Stimulated activated CD4-positive, alpha-beta T cell treated with anti-CD3 and anti-CD28 coated beads, TNF-alpha, amount 100 ng/mL, for 4 hours (primary cell): Measurements from ENCODE around the gene FGFR2.

Experiments
- DNase-seq, 3 experiments: peaks; one replicate each; pipeline ENCODE4 v3.0.0-alpha.2; 2020; ENCODE audit warnings: low read depth in 3 of 3

FGFR2 gene

GRCh38 chr10:121598263-121599249 is at the start of gene FGFR2:
FGFR2 (minus strand) TSS chr10:121598444; CDS start chr10:121593817, 4,627 bp downstream.
- no peak for DNase-seq

DNA sequence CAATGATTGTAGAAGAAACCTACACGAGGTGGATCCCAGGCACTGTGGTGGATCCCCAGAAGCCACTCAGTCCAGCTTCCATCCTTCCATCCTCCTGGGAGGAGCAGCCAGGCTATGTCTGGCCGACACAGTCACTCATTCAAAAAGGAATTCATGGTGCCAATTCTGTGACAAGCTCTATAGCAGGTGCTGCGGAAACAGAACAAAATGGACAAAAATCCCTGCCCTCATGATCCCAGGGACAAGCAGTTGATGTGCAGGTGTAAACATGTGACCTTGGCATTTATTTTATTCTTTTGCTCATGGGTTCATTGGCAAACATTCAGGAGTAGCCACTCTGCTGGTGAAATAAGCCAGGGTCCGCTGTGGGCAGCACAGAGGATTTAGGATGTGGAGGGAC is 49.2 kb upstream of the FGFR2 start:
- no peak for DNase-seq

GRCh38 chr10:121645696-121646095 is 47.5 kb upstream of the FGFR2 start:
- DNase-seq: no peak

DNA sequence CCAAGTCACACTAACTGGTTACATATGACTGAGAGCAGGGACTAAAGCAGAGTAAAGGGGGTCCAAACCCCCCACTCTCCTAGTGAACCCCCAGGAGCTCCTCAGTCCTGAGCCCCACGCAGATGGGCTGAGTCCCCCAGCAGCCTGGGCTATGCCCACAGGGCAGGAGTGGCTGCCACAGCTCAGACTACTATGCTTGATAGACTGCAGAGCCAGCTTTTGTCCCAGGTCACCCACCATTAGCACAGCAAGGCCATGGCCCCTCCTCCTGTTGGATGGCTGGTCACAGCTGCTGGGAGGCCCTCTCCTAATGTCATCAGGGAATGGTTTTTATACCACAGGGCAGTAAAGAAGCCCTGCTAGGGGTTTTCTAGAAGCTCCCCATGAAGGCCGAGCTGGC is 46.3 kb upstream of the FGFR2 start:
- DNase-seq: no peak

- no peak for DNase-seq
These were observed 42.0 kb upstream of the FGFR2 start for GRCh38 chr10:121640266-121640665.

GRCh38 chr10:121639416-121639815 is 41.2 kb upstream of the FGFR2 start:
- DNase-seq: no peak

DNA sequence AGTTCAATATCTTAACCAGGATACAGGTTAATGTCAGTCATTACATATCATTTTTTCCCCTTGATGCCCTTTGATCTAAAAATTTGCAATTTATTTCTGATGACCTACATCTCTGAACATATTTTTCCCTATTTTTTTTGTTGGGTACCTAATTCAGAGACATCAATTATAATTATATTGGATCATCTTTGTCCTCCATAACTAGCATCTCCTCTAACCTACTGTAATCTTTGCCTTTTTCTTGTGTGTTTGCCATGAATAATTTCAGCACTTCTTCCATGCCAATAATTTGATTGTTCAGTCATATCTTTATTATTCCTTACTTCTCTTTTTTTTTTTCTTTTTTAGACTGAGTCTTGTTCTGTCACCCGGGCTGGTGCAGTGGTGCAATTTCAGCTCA is 39.2 kb upstream of the FGFR2 start:
- no peak for DNase-seq

DNA sequence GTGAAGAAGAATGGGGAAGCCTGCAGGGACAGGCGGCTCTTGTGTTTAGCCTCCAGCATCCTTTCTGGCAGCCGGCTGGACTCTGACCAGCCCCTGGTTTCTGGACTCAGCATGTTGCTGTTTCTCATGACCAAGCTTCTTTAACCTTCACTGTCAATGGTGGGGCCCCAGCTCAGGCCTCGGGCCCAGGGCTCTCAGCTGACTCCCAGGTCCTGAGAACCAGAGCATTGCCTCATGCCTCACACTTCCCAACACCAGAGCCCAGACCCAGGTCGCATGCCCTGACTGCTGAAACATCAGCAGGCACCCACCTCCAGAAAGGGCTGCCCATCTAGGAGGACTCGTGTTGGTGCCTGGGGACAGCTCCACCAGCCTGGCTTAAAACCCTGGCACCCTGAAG is 34.8 kb upstream of the FGFR2 start:
- no peak for DNase-seq

GRCh38 chr10:121631365-121632029 is 33.3 kb upstream of the FGFR2 start:
- no peak for DNase-seq

DNA sequence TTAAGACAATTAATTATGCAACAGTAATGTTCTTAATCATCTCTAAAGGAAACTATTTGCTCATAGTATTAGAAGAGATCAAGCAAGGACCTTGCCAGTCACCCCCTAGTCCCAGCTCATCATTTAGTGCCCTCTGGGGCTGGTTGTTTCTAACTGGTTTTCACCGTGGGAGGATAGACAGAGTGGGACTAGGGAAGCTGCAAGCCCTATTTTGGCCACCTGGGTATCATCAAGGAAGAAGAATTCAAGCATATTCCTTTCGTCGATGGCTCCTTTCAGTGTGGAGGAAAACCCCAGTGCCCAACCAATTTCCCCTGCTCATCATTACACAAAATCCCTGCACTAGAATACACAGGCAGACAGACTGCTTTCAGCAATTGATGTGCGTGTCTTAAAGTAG is 30.6 kb upstream of the FGFR2 start:
- DNase-seq: no peak

- DNase-seq: no peak
These were observed 29.8 kb upstream of the FGFR2 start for GRCh38 chr10:121627876-121628581.

DNA sequence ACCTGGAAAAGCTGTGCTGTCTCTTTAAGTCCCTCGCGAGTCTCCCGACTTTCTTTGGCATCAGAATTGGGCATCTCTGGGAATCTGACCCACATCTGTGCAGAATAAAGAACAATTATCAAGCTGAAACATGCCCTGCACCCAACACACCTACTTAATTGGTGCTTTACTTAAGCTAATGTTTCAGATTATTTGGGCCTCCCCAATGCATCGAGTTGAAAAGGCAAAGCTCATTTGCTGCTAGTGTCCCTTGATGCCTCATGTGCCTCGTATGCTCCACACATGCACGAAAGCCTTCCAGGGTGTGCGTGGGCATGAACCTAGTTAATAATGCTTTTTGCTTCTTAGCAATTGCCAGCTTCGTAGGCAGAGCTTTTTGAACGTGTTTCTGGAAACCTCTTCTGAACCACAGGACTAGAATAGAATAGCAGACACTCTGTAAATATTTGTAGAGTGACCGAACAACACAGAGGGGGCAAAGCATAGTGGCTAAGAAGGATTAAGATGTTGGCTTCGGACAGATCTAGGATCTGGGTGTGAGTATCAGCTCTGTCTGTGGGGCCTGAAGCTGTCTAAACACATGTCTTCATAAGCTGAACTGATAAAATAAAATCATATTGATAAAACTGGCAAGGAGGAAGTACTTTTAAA is 26.7 kb upstream of the FGFR2 start:
- DNase-seq: no peak

DNA sequence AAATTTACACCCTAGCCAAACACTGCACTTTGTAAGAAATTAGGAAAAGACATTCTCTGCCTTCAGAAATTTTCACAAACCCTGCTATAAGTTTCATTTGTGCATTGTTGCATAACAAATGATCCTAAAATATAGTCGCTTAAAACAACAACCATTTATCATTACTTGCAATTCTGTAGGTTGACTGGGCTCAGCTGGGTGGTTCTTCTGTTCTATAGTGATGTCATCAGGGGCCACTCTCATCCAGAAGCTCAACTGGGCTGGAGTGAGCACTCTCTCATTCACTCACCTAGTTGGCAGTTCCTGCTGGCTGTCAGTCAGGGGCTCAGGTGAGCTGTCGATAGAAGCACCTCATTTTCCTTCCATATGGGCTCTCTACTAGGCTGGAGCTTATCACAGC is 20.7 kb upstream of the FGFR2 start:
- DNase-seq: no peak

- DNase-seq: no peak
These were observed 18.9 kb upstream of the FGFR2 start for GRCh38 chr10:121617176-121617575.

DNA sequence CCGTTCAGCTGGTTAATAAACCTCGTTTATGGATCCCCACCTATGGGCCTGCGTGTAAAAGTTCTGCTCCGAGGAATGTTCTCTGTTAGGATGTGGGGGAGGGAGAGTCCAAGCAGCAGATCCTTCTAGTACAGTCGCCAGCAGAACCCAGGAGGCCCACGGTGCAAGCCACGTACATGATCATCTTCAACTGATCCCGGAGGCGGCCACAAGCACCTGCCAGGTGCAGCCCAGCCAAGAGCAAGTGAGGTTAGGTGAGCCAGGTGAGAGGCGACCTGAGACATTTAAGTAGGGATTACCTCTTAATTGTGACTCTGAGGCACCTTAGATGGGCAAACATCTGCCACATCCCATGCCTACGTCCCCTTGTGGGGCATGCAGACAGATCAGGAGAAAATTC is 18.0 kb upstream of the FGFR2 start:
- no peak for DNase-seq

DNA sequence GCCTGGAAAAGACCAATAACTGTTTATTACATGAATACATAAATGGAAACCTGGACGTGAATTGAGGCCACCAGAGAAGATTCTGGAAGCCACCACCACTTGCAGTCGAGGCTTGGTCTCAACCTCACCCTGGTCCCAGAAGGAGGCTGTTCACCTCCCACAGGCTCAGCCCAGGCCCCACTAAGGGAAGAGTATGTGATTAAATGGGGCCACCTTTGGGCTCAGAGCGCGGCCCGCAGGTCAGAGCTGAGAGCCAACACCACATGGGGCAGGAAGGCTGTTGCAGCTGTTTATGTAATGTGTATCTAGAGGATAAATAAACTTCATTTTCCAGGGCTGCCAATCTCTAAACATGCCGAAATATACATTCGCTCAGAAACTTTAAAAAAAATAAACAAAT is 17.6 kb upstream of the FGFR2 start:
- no peak for DNase-seq

GRCh38 chr10:121615435-121615793 is 17.2 kb upstream of the FGFR2 start:
- DNase-seq: no peak

DNA sequence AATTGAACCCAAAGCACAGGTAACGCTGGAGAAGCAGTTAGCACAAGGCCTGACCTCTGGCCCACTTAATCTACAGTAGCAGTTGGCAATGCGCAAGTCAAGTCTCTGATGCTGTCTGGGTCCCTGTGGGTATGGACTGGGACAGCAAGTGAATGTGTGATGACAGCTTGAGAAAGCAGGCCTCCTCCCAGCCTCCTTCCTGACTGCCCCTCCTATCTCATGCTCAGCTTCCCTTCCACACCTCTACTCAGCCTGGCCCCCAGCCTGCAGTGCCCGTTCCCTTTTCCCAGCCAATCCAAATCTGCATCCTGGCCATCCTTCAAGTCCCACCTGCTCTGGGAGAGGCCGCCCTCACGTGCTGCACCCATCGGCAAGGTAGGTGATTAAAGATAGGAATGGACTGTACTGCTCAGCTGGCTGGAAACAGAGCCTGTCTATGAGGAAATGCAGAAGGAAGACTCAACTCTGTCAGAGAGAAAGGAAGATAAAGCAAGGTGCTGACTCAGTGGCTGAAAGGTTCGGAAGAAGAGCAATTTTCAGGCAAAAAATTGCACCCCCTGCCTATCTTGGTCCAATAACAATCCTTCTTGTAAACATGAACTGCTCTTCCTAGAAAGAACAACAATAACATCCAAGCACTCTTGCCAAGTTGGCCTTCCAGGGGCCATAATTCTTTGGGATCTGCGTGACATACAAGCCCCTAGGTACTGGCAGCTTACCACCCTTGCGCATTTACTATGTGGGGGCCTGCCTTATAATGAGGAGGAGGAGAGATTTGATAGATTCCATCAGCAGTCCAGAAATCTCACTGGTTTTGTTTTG is 16.6 kb upstream of the FGFR2 start:
- no peak for DNase-seq

DNA sequence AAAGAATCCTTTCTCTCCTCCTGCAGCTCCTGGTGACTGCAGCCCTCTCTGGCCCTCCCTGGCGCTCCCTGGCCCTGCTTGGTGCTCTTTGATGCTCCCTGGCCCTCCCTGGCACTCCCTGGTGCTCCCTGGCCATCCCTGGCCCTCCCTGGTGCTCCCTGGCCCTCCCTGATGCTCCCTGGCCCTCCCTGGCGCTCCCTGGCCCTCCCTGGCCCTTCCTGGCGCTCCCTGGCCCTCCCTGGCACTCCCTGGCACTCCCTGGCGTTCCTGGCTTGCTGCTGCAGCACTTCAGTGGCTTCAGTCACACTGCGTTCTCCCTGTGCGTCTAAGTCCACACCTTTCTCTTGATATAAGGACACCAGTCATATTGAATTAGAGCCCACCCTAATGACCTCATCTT is 15.2 kb upstream of the FGFR2 start:
- DNase-seq: no peak

DNA sequence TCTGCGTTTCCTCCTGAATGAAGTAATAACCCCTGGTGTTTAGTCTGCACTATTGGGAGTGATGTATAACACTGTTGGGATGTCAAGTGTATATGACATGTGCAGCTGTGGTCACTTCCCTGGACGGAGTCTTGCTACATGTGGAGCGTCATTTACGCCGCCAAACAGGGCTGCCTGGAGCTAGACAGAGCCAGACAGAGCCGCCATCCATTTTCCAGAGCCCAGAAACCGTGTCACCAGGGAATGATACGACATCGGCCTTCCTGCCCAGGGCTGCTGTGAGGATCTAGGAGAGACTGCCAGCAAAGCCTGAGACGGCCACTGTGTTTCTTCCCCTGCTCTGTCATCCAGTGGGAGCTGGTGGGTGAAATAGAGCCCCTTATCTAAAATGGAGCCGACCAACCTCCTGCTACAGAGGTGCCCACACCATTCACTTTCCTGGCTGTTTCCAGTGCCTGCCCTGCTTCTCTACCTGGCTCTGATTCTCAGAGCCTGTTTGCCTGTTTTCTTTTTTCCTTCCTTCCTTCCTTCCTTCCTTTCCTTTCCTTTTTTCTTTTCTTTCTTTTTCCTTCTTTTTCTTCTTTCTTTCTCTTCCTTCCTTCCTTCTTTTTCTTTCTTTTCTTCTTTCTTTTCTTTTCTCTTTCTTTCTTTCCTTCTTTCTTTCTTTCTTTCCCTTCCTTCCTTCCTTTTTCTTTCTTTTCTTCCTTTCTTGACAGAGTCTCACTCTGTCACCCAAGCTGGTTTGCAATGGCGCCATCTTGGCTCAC is 13.3 kb upstream of the FGFR2 start:
- no peak for DNase-seq
